GM18909 (cell line): ENCODE data around the gene FOXA2.
"Not testable (repeated sequence)": the region's sequence is repeated elsewhere in the genome, so short reads cannot be mapped to it uniquely, and the experiment has no call there.

Experiments
- ATAC-seq: cut with Tn5 transposase; IDR thresholded peaks from one replicate; pipeline ENCODE4 v1.9.1; 2021; ENCODE audit warnings: mild to moderate bottlenecking; ENCODE audit not compliant: unreplicated experiment, poor library complexity

FOXA2 gene

GRCh38 chr20:22584522-22584921 is at the start of gene FOXA2:
Gene FOXA2, minus strand, starts transcription at chr20:22584572. Its CDS starts 294 bp downstream, at chr20:22584278.
- ATAC-seq = no peak

GRCh38 chr20:22630701-22631100 is 46.3 kb upstream of the FOXA2 start:
- ATAC-seq = no peak

- ATAC-seq = no peak
Measured at GRCh38 chr20:22629927-22630326, 45.6 kb upstream of the FOXA2 start.

- no peak for ATAC-seq
Measured at GRCh38 chr20:22629447-22629846, 45.1 kb upstream of the FOXA2 start.

- ATAC-seq = no peak
Measured at GRCh38 chr20:22626496-22626895, 42.1 kb upstream of the FOXA2 start.

GRCh38 chr20:22623211-22623610 is 38.8 kb upstream of the FOXA2 start:
- no peak for ATAC-seq

- ATAC-seq = no peak
Measured at GRCh38 chr20:22620342-22620741, 36.0 kb upstream of the FOXA2 start.

- no peak for ATAC-seq
Measured at GRCh38 chr20:22619806-22620205, 35.4 kb upstream of the FOXA2 start.

GRCh38 chr20:22619272-22619671 is 34.9 kb upstream of the FOXA2 start:
- no peak for ATAC-seq

GRCh38 chr20:22617160-22617559 is 32.8 kb upstream of the FOXA2 start:
- no peak for ATAC-seq

GRCh38 chr20:22616551-22616950 is 32.2 kb upstream of the FOXA2 start:
- ATAC-seq = no peak

GRCh38 chr20:22615425-22615824 is 31.1 kb upstream of the FOXA2 start:
- no peak for ATAC-seq

- no peak for ATAC-seq
Measured at GRCh38 chr20:22611636-22612035, 27.3 kb upstream of the FOXA2 start.

GRCh38 chr20:22607695-22608094 is 23.3 kb upstream of the FOXA2 start:
- ATAC-seq = no peak

- no peak for ATAC-seq
Measured at GRCh38 chr20:22604815-22605214, 20.4 kb upstream of the FOXA2 start.

- ATAC-seq = no peak
Measured at GRCh38 chr20:22601361-22602141, 17.2 kb upstream of the FOXA2 start.

- not testable (repeated sequence) for ATAC-seq
Measured at GRCh38 chr20:22599258-22599657, 14.9 kb upstream of the FOXA2 start.

- ATAC-seq = no peak
Measured at GRCh38 chr20:22597303-22597702, 12.9 kb upstream of the FOXA2 start.

GRCh38 chr20:22590662-22591061 is 6.3 kb upstream of the FOXA2 start:
- ATAC-seq = no peak

- ATAC-seq = no peak
Measured at GRCh38 chr20:22586645-22587310, 2.4 kb upstream of the FOXA2 start.

GRCh38 chr20:22585786-22586493 is 1.6 kb upstream of the FOXA2 start:
- ATAC-seq = no peak
